GM19438 (cell line): ENCODE results near the gene ZNF296.

ENCODE experiments used
- ATAC-seq: cut with Tn5 transposase; IDR thresholded peaks from one replicate; pipeline ENCODE4 v1.9.1; 2021; ENCODE audit warnings: low read depth; ENCODE audit not compliant: unreplicated experiment

Gene ZNF296

DNA sequence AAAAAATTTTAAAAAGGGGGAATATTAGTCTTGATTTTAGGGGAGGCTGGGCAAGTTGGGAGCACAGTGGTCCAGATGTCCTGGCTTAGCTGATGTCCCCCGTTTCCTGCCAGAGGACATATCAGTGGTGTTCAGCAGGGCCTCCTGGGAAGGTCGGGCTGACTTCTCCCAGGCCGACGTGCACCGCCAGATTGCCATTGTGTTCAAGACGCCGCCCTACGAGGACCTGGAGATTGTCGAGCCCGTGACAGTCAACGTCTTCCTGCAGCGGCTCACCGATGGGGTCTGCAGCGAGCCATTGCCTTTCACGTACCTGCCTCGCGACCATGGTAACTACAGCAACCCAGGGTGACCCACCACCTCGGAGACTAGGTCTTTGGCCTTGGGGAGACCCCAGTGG lies 43.9 kb downstream of the ZNF296 start:
- ATAC-seq: no peak

DNA sequence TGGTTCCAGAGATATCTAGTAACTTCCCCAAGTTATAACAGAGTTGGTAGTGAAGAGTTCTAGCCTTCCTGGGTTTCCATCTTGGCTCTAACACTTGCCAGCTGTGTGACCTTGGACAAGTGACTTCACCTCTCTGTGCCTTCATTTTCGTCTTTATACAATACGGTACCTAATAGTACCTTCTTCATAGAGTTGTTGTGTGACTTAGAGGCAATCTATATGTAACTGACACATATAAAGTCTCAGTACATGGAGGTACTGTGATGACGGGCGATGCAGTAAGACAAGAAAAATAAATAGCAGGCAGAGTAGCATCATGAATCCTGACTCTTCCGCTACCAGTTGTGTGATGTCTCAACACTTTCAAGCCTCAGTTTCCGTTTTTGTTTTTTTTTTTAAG lies 45.5 kb downstream of the ZNF296 start:
- ATAC-seq: no peak

DNA sequence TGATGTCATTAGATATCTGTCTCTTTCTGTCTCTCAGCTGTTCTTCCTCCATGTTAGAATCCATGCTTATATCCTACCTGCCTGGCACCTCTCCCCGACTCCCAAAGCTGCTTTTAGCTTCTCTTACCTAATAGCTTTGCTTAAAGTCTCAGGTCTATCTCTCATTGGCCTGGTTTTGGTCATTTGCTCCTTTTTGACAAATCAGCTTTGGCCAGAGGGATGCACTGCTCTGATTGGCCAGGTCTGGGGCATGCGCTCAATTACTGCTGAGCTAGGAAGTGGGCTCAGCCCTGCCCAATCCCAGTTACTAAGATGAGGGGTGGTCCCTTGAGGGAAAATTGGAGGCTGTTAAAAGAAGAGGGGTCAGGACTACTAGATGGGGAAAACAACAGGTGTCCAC lies 48.9 kb downstream of the ZNF296 start:
- no peak for ATAC-seq

DNA sequence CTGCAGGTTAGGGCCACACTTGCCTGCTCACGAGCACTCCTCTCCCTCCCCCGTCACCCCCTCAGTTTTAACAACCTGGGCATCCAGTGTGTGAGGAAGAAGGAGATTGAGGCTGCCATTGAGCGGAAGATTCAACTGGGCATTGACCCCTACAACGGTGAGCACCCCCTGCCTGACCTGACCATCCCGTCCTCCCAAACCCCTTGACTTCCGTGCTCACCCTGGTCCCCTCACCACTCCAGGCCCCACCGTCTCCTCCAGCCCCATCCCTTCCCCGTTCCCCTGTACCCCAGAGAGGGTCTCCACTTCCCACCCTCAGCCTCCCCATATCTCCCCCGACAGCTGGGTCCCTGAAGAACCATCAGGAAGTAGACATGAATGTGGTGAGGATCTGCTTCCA lies 51.0 kb downstream of the ZNF296 start:
- no peak for ATAC-seq

DNA sequence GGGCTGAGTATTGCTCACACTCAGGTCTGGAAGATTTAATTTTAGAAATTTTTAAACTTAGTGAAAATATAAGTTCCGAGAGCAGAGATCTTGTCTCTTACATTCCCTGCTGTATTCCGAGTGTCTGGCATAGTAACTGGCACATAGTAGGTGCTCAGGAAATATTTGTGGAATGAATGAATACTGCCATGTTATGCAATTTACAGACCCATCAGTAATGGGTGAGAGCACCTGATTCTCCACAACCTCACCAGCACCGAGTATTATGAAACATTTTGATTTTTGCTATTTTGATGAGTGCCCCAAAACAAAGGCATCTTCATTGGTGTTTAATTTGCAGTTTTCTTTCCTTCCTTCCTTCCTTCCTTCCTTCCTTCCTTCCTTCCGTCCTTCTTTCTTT lies 53.2 kb downstream of the ZNF296 start:
- ATAC-seq: no peak

DNA sequence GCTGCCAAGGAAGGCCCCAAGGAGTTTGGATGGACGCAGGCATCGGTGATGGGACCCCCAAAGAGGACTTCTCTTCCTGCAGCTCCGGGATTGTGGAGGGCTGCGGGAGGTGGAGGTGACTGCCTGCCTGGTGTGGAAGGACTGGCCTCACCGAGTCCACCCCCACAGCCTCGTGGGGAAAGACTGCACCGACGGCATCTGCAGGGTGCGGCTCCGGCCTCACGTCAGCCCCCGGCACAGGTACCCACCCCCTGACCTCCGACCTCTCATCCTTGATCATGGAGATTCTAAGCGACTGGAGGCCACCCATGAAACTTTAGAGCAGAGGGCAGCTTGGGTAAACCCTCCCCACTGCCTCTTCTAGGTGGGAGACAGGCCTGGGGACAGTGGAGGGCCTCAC lies 54.3 kb downstream of the ZNF296 start:
- no peak for ATAC-seq
